T1000 (cell line): ENCODE data around the gene AKR1C4.
"Not testable (repeated sequence)": the region's sequence is repeated elsewhere in the genome, so short reads cannot be mapped to it uniquely, and the experiment has no call there.

Source experiments
- DNase-seq: peaks from one replicate; lab custom pipeline; 2025; ENCODE audit warnings: mixed read lengths; lab: John Stamatoyannopoulos, UW

The AKR1C4 gene

GRCh38 chr10:5206799-5207198 is 10.2 kb downstream of the AKR1C4 start:
- no peak for DNase-seq

GRCh38 chr10:5209776-5210175 is 13.1 kb downstream of the AKR1C4 start:
- DNase-seq, result not testable (repeated sequence)

GRCh38 chr10:5210261-5210660 is 13.6 kb downstream of the AKR1C4 start:
- DNase-seq, result not testable (repeated sequence)

GRCh38 chr10:5211696-5212536 is 15.3 kb downstream of the AKR1C4 start:
- DNase-seq, result no peak

GRCh38 chr10:5216801-5217200 is 20.2 kb downstream of the AKR1C4 start:
- no peak for DNase-seq

- no peak for DNase-seq
Observed at GRCh38 chr10:5219262-5219661, 22.6 kb downstream of the AKR1C4 start.

DNA sequence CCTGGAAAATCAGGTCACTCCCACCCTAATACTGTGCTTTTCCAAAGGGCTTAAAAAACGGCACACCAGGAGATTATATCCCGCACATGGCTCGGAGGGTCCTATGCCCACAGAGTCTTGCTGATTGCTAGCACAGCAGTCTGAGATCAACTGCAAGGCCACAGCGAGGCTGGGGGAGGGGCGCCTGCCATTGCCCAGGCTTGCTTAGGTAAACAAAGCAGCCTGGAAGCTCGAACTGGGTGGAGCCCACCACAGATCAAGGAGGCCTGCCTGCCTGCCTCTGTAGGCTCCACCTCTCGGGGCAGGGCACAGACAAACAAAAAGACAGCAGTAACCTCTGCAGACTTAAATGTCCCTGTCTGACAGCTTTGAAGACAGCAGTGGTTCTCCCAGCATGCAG is 26.3 kb downstream of the AKR1C4 start:
- not testable (repeated sequence) for DNase-seq

DNA sequence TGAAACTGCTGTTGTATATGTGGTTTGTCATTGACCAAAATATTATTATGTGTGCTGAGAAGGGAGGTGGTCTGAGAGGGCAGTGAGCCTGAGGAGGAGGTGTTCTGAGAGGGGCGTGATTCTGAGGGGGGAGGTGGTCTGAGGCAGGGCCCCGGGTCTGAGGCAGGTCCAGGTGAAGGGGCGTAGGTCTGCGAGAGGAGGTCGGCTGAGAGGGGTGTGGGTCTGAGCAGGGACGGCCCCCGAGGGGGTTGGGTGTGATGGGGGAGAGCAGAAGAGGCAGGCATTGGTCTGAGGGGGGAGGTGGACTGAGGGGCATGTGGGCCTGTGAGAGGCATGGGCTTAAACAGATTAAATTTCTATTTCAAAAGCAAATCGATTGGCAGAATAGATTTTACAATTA is 32.4 kb downstream of the AKR1C4 start:
- no peak for DNase-seq

DNA sequence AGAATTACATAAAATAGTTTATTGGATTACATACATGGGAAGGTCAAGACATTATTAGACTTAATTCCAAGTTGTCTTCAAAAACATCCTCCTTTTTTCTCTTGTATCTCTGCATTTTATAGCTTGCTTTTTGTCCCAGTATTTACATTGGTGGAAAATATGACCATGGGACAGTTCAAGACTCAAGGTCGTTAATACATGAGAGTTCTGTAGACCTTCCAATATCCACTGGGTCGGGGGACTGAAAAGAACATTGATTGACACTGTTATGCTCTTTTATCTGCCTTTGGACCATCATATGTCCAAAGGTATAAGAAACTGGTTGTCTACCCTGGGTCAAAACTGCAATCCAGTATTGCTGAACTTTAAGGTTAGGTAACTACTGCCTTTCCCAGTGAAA is 36.7 kb downstream of the AKR1C4 start:
- DNase-seq, result no peak

DNA sequence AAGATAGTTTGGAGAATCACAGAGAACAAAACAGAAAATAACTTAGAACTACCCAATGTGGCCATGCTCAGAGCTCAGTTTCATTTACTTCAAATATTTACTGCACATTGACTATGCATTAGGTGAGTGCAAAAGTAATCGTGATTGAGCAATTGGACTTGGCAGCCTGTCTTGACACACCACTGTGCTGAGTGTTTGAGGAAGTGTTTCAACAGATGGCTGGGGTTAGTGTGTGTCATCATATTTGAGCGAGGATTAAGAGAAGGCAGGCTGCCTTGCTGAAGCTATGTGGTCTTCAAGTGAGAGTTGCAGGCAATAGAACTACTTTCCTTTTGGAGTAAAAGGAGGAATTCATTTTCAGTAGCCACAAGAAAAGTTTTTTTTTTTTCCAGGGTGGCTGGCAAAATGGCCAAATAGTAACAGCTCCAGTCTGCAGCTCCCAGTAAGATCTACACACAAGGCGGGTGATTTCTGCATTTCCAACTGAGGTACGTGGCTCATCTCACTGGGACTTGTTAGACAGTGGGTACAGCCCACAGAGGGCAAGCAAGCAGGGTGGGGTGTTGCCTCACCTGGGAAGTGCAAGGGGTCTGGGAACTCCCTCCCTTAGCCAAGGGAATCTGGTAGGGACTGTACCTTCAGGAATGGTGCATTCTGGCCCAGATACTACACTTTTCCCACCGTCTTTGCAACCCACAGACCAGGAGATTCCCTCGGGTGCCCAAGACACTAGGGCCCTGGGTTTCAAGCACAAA is 37.6 kb downstream of the AKR1C4 start:
- no peak for DNase-seq

DNA sequence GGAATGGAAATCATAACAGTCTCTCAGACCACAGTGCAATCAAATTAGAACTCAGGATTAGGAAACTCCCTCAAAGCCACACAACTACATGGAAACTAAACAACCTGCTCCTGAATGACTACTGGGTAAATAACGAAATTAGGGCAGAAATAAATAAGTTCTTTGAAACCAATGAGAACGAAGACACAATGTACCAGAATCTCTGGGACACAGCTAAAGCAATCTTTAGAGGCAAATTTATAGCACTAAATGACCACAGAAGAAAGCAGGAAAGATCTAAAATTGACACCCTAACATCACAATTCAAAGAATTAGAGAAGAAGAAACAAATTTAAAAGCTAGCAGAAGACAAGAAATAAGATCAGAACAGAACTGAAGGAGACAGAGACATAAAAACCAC is 40.9 kb downstream of the AKR1C4 start:
- DNase-seq, result not testable (repeated sequence)

DNA sequence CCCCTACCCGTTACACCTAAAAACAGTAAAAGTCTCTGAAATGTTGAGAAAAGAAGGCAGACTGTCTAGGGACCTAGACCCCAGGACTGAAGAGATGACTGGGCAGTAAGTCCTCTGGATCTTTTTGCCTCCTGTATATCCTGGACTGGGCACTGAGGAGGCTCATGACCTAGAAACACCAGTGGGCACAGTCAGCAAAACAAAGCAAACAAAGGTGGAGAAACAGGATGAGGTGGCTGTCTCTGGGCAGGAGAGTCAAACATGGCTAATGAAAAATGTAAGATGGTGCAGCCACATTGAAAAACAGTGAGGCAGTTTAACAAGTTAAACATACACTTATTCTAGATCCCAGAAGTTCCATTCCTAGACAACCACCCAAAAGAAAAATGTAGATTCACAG is 45.9 kb downstream of the AKR1C4 start:
- DNase-seq, result no peak

GRCh38 chr10:5243521-5243987 is 46.9 kb downstream of the AKR1C4 start:
- DNase-seq, result no peak

DNA sequence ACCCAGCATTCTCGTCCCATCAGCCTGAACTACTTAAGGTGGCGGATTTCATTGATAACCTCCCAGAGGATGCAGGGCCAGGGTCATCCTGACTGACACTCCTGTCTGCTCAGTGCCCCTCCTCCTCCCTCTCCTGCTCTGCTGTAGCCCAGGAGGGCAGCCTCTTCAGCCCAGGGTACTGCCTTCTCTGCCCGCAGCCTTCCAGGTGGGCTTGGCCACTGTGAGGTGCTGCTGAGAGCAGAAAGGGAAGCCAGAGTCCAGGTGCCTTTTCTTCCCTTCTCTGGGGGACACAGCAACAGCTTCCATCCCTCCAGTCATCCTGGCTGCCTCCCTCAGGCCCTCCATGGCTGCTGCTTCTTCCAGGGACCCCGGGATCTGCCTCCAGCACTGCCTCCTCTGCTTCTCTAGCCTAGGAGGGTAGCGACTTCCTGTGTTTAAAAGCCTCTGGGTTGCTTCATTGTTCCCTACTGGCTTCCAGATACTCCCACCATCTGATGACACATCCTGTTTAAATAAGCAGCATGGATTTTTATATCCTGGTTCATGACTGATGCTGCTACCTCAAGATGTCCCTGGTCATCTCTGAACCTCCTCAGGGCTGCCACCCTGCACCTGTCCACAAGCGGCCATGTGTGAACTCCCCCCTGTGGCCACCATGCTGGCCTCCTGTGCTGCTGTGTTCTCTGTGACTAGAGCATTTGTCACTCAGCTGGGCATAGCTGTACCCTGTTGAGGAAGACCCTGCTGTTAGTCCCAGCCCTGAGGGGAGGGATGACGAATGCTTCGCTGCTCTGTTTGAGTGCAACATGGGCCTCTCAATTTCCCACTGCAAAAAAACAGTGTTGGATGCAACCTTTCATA is 55.8 kb downstream of the AKR1C4 start:
- DNase-seq, result no peak

DNA sequence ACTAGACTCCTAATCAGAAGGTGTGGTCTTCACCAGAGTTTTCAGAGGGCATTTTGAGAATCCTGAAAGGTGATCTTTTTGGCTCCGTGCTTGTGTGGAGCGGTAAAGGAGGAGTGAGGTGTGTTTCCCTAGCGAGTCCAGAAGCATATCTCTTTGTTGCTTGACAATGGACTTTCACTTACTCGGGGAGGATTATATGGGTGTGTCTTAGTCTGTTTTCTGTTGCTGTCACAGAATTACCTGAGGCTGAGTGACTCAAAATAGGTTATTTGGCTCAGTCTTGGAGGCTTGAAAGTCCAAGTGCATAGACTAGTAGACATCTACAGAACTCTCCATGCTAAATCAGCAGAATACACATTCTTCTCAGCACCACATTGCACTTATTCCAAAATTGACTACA is 57.9 kb downstream of the AKR1C4 start:
- DNase-seq, result no peak

DNA sequence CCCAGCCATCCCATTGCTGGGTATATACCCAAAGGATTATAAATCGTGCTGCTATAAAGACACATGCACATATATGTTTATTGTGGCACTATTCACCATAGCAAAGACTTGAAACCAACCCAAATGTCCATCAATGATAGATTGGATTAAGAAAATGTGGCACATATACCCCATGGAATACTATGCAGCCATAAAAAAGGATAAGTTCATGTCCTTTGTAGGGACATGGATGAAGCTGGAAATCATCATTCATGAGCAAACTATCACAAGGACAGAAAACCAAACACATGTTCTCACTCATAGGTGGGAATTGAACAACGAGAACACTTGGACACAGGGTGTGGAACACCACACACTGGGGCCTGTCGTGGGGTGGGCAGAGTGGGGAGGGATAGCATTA is 61.1 kb downstream of the AKR1C4 start:
- DNase-seq, result not testable (repeated sequence)

DNA sequence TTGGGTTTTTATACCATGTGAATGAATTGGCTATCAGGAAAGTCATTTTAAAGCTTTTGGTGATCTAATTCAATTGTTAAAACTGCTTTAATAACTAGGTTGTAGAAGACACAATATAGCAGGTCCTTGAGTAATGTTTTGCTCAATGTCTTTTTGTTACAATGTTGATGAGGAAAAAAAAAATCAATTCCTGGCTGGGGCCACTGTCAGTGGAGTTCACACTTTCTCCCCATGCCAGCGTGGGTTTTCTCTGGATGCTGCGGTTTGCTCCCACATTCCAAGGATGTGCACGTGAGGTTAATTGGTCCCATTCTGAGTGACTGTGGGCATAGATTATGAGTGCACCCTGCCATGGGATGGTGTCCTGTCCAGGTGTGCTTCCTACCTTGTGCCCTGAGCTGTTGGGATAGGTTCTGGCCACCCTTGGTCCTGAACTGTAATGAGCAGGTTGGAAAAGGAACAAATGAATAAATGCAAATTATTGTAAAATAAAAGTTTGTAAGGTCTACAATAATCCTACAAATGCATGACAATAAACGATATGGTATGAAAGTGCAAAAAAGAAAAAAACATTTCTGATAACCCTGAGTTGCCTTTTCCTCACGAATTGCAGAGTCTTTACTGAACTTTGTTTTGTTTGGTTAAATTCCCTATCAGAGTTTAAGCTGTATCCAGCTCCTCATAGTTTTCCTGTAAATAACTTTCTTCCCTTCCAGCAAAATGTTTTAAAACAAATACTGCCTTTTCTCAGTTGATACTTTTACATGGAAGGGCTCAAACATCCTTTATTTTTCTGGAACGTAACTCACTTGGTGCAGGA is 62.7 kb downstream of the AKR1C4 start:
- DNase-seq, result no peak

DNA sequence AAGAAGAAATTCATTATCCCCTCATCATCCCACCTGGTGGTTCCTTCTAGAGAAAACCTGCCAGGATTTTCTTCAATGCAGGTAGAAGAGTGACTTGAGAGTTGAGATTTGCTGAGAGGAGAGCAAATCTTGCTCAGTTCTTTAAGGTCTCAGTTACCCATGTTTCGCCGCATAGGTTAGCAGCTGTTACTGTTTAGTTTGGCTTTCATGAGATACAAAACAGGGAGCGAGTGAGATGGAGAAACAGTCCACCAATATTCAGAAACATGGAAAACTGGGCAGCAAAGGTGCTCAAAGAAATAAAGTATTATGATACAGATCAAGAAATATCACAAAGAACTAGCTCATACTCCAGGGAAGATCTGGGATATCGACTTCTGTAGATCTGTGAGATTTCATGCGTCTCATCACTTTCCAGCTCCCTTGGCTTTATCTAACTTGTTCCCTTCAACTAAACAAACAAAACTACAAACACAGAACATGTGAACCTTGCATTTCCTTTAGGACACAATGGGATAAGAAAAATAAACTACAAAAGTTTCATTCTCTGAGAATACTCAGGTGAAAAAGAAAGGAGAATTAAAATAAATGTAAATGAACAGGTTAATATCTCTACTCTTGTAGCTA is 63.4 kb downstream of the AKR1C4 start:
- no peak for DNase-seq

- DNase-seq, result no peak
Observed at GRCh38 chr10:5260828-5261227, 64.2 kb downstream of the AKR1C4 start.

DNA sequence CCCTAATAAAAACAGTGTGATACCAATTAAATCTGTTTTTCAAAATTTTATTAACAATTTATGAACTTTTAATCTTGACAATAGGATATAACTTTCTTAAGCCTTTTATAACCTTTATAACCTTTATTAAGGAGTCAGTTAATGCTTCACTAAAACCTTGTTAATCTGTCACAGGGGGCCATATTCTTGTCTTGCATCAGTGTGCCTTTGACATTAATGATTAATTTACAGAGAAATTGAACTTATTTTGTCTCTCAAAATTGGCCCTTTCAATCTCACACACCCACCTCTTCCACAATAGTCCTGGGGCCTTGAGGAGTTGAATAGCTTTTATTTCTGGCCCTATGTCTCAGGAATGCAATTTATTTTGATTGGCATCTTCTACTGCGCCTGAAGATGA is 68.5 kb downstream of the AKR1C4 start:
- DNase-seq, result no peak

- DNase-seq, result no peak
Observed at GRCh38 chr10:5266351-5266750, 69.7 kb downstream of the AKR1C4 start.
